Activated T-helper 1 cell treated with anti-CD3 and anti-CD28 coated beads, Interleukin-12 subunit alpha, Interleukin-12 subunit beta, Interleukin-2, Interleukin-4 antibody, amounts not matched to agents 30 ng/mL and 10 ng/mL and 1 ng/mL, durations not matched to agents 14 hours and 24 hours and 36 hours (primary cell): Measurements from ENCODE around the gene NUDT8. TPM values are rescaled to one million over a fixed set of nuclear protein-coding genes. Genes with fewer than 3 reads are reported as not detected.

ENCODE experiments used
- DNase-seq: peaks from one replicate; pipeline ENCODE4 v3.0.0; 2021; ENCODE audit warnings: low spot score
- H3K27ac Mint-ChIP-seq: one replicate; pipeline ENCODE4 v1.8.0; 2021; ENCODE audit warnings: mild to moderate bottlenecking, mixed read lengths
- H3K27me3 Mint-ChIP-seq: one replicate; pipeline ENCODE4 v1.8.0; 2022; ENCODE audit warnings: mild to moderate bottlenecking, moderate library complexity, mixed read lengths; ENCODE audit not compliant: insufficient read depth
- H3K36me3 Mint-ChIP-seq: one replicate; pipeline ENCODE4 v1.8.0; 2021; ENCODE audit warnings: low read depth, mixed read lengths
- H3K4me1 Mint-ChIP-seq: one replicate; pipeline ENCODE4 v1.8.0; 2021; ENCODE audit warnings: low read depth, mixed read lengths
- H3K4me3 Mint-ChIP-seq: one replicate; pipeline ENCODE4 v1.8.0; 2021; ENCODE audit warnings: mild to moderate bottlenecking, moderate library complexity, mixed read lengths
- H3K9me3 Mint-ChIP-seq: one replicate; pipeline ENCODE4 v1.8.0; 2021; ENCODE audit warnings: mixed read lengths
- intact Hi-C: fragments of 100-400 bp; cut with micrococcal nuclease; formaldehyde crosslinking; loops from one replicate; pipeline ENCODE4 v1.15.1; 2024
- total RNA-seq: library from RNA; stranded (reverse); gene quantifications from 2 replicates; pipeline ENCODE4 v1.2.3, GENCODE V29; 2022

The NUDT8 gene
- total RNA-seq, 1 donor from 2014 or later = 19.9 TPM

- no peak overlapping the region for H3K4me3 Mint-ChIP-seq
- H3K4me1 Mint-ChIP-seq = peaks cover 10% of the 10 kb centered on the region
- no peaks in the 10 kb centered on the region for H3K36me3 Mint-ChIP-seq
- intact Hi-C loops = no loop called here
- H3K27me3 Mint-ChIP-seq = peaks cover 4% of the 10 kb centered on the region
- DNase-seq = no peak
- no peak overlapping the region for H3K27ac Mint-ChIP-seq
- no peaks in the 10 kb centered on the region for H3K9me3 Mint-ChIP-seq
Observed at GRCh38 chr11:67652965-67653845, 23.5 kb upstream of the NUDT8 start.

GRCh38 chr11:67651976-67652781, 22.4 kb upstream of the NUDT8 start:
- Mint-ChIP-seq H3K27me3 (peaks cover 4% of the 10 kb centered on the region), H3K27ac (no peak overlapping the region), H3K9me3 (no peaks in the 10 kb centered on the region), H3K4me1 (peaks cover 10% of the 10 kb centered on the region), H3K36me3 (no peaks in the 10 kb centered on the region), H3K4me3 (no peak overlapping the region)
- intact Hi-C loops = no loop called here
- DNase-seq = no peak

GRCh38 chr11:67649634-67650510, 20.1 kb upstream of the NUDT8 start:
- DNase-seq = no peak
- H3K4me3 Mint-ChIP-seq = peak overlapping the region; percentile 86
- peaks cover 22% of the 10 kb centered on the region for H3K4me1 Mint-ChIP-seq
- H3K27ac Mint-ChIP-seq = peak overlapping the region; percentile 79
- H3K27me3 Mint-ChIP-seq = peaks cover 8% of the 10 kb centered on the region
- H3K9me3 Mint-ChIP-seq = no peaks in the 10 kb centered on the region
- no peaks in the 10 kb centered on the region for H3K36me3 Mint-ChIP-seq
- intact Hi-C loops = no loop called here

- peaks cover 22% of the 10 kb centered on the region for H3K4me1 Mint-ChIP-seq
- H3K27me3 Mint-ChIP-seq = peaks cover 8% of the 10 kb centered on the region
- no peak overlapping the region for H3K4me3 Mint-ChIP-seq
- no peak for DNase-seq
- no peaks in the 10 kb centered on the region for H3K9me3 Mint-ChIP-seq
- intact Hi-C loops = no loop called here
- no peaks in the 10 kb centered on the region for H3K36me3 Mint-ChIP-seq
- H3K27ac Mint-ChIP-seq = no peak overlapping the region
Observed at GRCh38 chr11:67648796-67649613, 19.3 kb upstream of the NUDT8 start.

GRCh38 chr11:67648140-67648795, 18.5 kb upstream of the NUDT8 start:
- H3K27ac Mint-ChIP-seq = no peak overlapping the region
- peaks cover 22% of the 10 kb centered on the region for H3K4me1 Mint-ChIP-seq
- H3K36me3 Mint-ChIP-seq = no peaks in the 10 kb centered on the region
- H3K9me3 Mint-ChIP-seq = no peaks in the 10 kb centered on the region
- H3K4me3 Mint-ChIP-seq = no peak overlapping the region
- intact Hi-C loops = no loop called here
- H3K27me3 Mint-ChIP-seq = peaks cover 8% of the 10 kb centered on the region
- no peak for DNase-seq

- H3K27me3 Mint-ChIP-seq = peaks cover 7% of the 10 kb centered on the region
- H3K4me1 Mint-ChIP-seq = peaks cover 22% of the 10 kb centered on the region
- H3K36me3 Mint-ChIP-seq = no peaks in the 10 kb centered on the region
- H3K27ac Mint-ChIP-seq = no peak overlapping the region
- no peaks in the 10 kb centered on the region for H3K9me3 Mint-ChIP-seq
- no peak overlapping the region for H3K4me3 Mint-ChIP-seq
- intact Hi-C loops = no loop called here
- no peak for DNase-seq
Observed at GRCh38 chr11:67647471-67647870, 17.7 kb upstream of the NUDT8 start.

- Mint-ChIP-seq H3K4me1 (peaks cover 22% of the 10 kb centered on the region), H3K27ac (peak overlapping the region; percentile 15), H3K4me3 (no peak overlapping the region), H3K27me3 (peaks cover 7% of the 10 kb centered on the region), H3K9me3 (no peaks in the 10 kb centered on the region), H3K36me3 (no peaks in the 10 kb centered on the region)
- DNase-seq = peak; percentile 41
- intact Hi-C loops = no loop called here
Observed at GRCh38 chr11:67646535-67647336, 17.0 kb upstream of the NUDT8 start.

GRCh38 chr11:67645521-67646461, 16.1 kb upstream of the NUDT8 start:
- DNase-seq = no peak
- H3K4me1 Mint-ChIP-seq = peaks cover 22% of the 10 kb centered on the region
- no peaks in the 10 kb centered on the region for H3K36me3 Mint-ChIP-seq
- intact Hi-C loops = no loop called here
- H3K27me3 Mint-ChIP-seq = peaks cover 7% of the 10 kb centered on the region
- peak overlapping the region; percentile 43 for H3K27ac Mint-ChIP-seq
- no peak overlapping the region for H3K4me3 Mint-ChIP-seq
- no peaks in the 10 kb centered on the region for H3K9me3 Mint-ChIP-seq

GRCh38 chr11:67644472-67645418, 15.0 kb upstream of the NUDT8 start:
- Mint-ChIP-seq H3K4me1 (peaks cover 13% of the 10 kb centered on the region), H3K4me3 (no peak overlapping the region), H3K36me3 (no peaks in the 10 kb centered on the region), H3K27ac (no peak overlapping the region), H3K9me3 (no peaks in the 10 kb centered on the region), H3K27me3 (peaks cover 7% of the 10 kb centered on the region)
- intact Hi-C loops = loop anchor here (1.0 kb wide), 1 partner anchor 72 kb away; no protein-coding TSS in a partner anchor
- no peak for DNase-seq
